GM12878 (cell line): Measurements from ENCODE around the gene PSMD1.

ENCODE experiments used
- CTCF ChIP-seq, 3 experiments: IDR thresholded peaks in 2 of 3; conservative IDR thresholded peaks in 1 of 3; 2 replicates each; pipeline ENCODE4 v1.5.1; 2011; ENCODE audit warnings: low read depth in 3 of 3, low read length in 3 of 3, mild to moderate bottlenecking in 3 of 3, control low read depth in 2 of 3, moderate library complexity in 2 of 3, inconsistent platforms in 1 of 3, mixed read lengths in 1 of 3; ENCODE audit not compliant: control insufficient read depth in 2 of 3, insufficient read depth in 1 of 3; ENCODE audit errors: extremely low read depth in 1 of 3
- POLR2AphosphoS5 ChIP-seq: IDR thresholded peaks from 2 replicates; pipeline ENCODE4 v1.6.1; 2011; ENCODE audit warnings: mild to moderate bottlenecking, low read length, inconsistent platforms
- TBL1XR1 ChIP-seq: IDR thresholded peaks from 2 replicates; pipeline ENCODE4 v1.6.1; 2012; ENCODE audit warnings: low read depth, low read length, improper control_type of control experiment
- ZBTB11 ChIP-seq: fragments of 450-650 bp; formaldehyde crosslinking; IDR thresholded peaks from 2 replicates; pipeline ENCODE4 v1.5.0; 2022; ENCODE audit warnings: mild to moderate bottlenecking, missing genetic modification characterization

GRCh38 chr2:231138699-231139098 is 82.0 kb downstream of the PSMD1 start:
- TF ChIP-seq POLR2AphosphoS5, result no peak
- TF ChIP-seq CTCF (IDR thresholded peaks at IDR 0.05 in 2 of 3, conservative IDR thresholded peaks at IDR 0.05 in 1 of 3; ENCODE audit: control insufficient read depth in 2 of 3, extremely low read depth in 1 of 3, insufficient read depth in 1 of 3, low read depth in 3 of 3, low read length in 3 of 3), result no peak
- no peak for TF ChIP-seq ZBTB11 (CRISPR knock-in tag)
- TF ChIP-seq TBL1XR1, result no peak
